IPS DF 19.7 (cell line): Measurements from ENCODE around the gene ATXN7L3.
"Not testable (repeated sequence)": the region's sequence is repeated elsewhere in the genome, so short reads cannot be mapped to it uniquely, and the experiment has no call there.

Experiments
- DNase-seq: peaks from one replicate; pipeline ENCODE4 v3.0.0-alpha.2; 2013; ENCODE audit warnings: low read depth, low spot score

The ATXN7L3 gene

DNA sequence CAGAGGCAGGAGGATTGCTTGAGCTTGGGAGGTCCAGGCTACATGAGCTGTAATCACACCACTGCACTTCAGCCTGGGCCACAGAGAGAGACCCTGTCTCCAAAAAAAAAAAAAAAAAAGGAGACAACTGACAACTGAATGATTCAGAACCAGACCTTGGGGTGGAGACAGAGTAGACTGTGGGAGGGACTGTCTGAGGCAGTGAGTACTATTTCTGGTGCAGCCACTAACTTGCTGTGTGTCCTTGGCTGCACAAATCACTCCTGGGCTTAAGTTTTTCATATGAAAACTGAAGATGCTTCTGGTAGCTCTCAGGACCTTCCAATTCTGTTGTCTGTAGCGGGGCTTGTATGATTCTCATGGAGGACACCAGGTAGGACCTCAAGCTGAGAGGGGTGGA is 23.4 kb downstream of the ATXN7L3 start:
- DNase-seq: no peak

DNA sequence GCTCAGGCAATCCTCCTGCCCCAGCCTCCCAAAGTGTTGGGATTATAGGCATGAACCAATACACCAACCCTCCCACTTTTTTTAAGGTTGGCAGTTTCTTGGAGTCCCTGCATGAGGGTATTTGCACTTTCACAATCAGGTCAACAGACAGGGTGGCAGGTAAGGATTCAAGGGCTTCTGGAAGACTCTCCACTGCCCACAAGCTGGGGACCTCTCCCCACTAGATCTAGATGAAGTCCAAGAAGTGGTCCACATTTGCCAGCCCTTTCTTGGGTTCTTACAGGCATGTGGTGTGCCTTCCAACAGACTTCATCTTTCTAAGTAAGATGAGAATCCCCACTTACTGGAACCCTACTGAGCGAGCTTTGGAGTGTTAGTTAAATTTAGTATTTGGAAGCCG is 25.3 kb downstream of the ATXN7L3 start:
- DNase-seq: no peak

DNA sequence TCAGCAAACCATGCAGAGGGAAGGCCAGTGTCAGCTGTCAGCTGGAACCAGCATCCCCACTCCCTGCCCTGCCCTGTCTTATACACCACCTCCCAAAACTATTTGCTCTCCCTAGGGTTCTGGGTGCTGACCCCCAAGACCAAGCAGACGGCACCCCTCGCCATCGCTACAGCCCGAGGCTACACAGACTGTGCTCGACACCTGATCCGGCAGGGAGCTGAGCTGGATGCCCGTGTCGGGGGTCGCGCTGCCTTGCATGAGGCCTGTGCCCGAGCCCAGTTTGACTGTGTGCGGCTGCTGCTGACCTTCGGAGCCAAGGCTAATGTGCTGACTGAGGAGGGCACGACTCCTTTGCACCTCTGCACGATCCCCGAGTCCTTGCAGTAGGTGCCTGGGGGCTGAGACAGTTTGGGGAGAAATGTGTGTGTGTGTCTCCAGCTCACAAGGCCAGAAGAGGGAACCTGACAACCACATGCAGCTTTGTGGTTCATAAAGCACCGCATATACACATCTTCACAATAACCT is 27.7 kb downstream of the ATXN7L3 start:
- no peak for DNase-seq

DNA sequence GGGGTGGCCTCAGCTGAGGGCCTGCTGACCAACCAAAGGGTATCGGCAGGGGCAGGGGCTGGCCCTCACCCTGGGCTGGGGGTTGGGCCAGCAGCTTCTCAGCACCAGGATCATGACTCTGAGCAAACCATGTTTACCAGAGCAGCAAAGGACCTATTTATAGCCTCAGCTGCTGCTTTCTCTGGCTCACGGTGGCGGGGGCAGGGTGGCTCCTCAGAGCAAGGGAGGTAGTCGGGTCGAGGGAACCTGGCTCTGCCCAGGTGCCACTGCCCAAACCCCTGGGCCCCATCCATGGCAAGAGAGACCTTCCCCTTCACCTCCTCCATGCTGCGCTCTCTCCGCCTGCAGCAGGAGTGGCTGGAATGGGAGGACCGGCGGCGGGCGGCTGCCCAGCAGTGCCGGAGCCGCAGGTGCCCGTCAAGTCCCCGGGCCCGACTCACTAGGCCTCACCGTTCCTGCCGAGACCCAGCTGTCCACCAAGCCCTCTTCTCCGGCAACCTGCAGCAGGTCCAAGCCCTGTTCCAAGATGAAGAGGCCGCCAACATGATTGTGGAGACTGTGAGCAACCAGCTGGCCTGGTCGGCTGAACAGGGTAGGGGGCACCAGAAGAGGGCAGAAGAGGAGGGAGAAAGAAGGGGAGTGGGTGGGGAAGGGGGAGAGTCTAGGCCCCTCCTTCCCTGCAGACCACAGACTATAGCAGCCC is 29.0 kb downstream of the ATXN7L3 start, which contains the start of gene ASB16:
Gene ASB16 (plus strand): TSS at position 206 of the 703 bp plus-strand sequence. CDS start 86 bp downstream, at position 292.
- DNase-seq: no peak

DNA sequence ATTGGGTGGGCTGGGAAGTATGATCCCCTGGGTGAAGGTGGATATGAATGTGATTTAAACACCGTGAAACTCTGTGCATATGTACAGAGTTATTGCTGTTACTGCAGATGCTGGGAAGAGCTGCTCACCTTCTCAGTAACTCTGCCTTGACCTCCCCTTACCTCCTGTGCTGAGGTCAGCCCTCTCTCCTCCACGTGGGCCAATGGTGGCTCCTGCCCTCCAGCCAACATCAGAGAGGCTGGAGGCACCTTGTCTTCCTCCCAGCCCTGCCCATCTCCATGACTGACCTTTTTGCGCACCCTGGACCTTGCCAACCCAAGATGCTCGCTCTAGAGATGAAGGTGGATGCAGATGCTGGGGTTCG is 29.6 kb downstream of the ATXN7L3 start:
- no peak for DNase-seq

DNA sequence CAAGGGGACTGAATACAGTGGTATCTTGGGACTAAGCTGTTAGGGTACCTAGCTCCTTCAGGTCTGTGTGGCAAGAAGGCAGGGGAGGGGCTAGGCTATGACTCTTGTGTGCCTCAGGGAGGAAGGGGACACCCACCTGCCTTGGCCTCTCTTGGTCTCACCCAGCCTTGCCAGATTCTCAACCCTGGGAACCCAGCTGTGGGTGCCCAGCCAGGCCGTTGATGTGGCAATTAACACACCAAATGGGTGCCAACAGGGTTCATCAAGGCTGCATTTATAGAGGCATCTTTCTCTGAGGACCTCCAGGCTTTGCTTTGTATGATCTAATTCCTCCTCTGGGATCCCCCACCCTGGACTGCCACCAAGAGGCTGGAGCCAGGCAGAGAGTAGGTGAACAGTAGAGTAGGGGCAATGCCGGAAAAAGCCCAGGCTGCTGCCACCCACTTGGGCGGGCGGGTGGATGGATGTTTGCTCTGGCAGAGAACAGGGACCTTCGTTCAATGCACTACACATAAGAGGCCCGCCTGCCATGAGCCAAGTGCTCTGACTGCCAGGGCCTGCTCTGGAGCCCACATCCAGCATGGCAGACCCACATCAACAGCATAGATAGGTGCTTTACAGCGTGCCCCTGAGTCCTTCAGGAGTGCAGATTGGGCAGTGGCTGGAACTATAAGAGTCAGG is 32.4 kb downstream of the ATXN7L3 start:
- DNase-seq: no peak

DNA sequence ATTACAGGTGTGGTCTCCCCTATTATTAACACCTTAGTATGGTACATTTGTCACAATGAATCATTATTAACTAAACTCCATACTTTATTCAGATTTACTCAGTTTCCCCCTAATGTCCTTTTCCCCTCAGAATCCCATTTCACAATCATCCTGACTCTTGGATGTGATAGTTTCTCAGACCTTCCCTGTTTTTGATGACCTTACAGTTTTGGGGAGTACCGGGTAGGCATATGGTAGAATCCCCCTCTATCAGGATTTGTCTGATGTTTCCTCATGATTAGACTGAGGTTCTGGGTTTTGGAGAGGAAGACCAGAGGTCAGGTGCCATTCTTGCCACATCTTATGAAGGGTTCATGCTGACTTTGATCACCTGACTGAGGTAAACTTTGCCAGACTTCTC is 35.2 kb downstream of the ATXN7L3 start:
- no peak for DNase-seq

DNA sequence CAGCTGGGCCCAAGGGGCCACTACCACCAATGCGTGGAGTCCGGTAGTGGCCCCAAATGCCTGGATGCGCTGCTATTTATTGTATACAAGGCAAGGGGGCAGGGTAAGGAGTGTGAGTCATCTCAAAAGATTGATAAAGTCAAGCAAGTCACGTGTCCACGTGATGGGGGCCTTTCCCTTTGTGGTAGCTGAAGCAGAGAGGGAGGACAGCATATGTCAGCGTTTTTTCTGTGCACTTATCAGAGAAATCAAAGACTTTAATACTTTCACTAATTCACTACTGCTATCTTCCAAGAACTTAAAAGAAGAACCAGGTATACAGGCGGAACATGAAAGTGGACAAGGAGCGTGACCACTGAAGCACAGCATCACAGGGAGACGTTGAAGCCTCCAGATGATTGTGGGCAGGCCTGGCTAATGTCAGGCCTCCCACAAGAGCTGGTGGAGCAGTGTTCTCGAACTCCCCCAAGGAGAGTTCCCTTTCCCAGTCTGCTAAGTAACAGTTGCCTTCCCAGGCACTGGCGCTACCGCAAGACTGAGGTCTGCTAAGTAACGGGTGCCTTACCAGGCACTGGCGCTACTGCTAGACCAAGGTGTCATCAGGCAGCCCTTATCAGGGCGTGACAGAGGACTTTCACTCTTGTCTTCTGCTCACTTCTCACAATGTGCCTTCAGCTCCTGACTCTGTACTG is 40.0 kb downstream of the ATXN7L3 start:
- DNase-seq: no peak

DNA sequence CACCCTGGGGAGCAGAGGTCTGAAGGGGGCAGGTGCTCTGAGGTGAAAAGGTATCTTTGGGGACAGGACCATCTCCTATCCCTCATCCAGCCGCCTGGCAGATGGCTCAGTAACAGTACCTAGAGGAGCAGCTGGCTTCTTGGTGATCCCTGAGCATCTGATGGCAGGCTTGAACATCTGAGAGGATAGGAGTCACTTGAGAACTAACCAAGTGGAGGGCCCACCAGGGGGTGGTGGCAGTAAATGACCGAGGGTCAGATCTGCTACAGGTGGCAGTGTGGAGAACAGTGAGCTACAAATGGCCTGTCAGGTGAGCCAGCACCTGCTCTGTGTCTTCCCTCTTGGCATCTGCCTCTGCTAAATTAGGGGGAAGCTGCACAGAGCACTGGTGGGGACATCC is 44.2 kb downstream of the ATXN7L3 start:
- no peak for DNase-seq

DNA sequence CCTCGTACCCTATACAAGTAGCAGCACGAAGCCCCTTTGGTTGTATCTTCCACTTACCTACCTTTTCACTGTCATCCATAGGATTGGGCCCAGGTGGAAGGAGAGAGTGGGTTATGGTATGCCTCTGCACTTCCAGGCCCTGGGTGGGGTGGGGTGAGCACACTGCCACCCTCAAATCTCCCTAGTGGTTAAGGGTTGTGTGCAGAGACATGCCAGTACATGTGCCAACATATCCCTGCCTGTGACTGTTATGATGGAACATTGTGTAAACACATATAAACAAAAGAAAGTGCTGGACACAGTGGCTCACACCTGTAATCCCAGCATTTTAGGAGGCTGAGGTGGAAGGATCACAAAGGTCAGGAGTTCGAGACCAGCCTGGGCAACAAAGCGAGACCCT is 46.8 kb downstream of the ATXN7L3 start:
- DNase-seq: no peak

DNA sequence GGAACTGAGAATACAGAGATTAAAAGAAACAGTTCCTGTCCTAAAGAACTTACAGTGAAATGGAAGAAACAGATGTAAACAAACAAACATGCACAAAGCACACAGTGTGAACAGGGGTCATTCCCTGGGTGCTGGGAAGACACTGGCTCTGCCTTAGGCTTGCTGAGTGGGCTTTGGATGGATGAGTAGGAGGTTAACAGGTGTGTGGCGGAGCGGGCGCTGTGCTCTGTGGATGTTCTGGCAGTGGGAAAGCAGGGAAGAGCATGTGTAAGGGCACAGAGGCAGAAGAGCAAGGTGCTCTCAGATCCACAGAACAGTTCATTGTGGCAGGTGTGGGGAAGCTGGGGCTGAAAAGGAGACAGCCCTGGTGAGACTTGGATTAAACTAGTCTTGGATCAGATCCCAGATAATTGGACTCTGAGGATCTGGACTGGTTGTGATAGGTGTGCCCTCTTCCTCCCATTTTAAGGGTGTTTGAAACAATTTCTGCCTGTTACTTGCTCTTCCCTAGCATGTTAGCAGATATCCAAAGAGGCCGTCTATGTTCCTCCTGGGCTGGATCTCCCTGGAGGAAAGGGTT is 49.8 kb downstream of the ATXN7L3 start:
- no peak for DNase-seq

DNA sequence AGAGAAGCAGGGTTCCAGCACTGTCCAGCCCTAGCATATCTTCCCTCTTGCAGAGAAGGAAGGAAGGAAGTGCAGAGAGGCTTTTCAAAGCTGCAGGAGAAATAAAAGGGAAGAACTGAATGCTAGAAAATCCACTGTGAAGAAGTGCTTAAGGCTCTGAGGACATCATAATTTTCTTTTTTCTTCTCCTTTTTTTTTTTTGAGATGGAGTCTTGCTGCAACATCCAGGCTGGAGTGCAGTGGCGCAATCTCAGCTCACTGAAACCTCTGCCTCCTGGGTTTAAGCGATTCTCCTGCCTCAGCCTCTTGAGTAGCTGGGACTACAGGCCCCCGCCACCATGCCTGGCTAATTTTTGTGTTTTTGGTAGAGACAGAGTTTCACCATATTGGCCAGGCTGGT is 50.6 kb downstream of the ATXN7L3 start:
- not testable (repeated sequence) for DNase-seq

DNA sequence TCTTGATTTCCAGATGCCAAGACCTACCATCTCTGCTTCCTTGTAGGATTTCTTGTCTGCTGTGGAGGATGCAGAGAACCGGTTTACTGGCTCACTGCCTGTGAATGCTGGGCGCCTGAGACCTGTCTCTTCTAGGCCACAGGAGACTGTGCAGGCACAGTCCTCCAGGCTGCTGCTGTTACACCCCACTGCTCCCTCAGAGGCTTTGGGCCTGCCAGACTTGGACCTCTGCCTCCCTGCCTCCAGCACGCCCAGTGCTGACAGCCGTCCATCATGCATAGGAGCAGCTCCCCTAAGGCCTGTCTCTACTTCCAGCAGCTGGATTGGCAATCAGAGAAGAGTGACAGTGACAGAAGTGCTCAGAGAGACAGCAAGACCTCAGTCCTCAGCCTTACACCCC is 51.9 kb downstream of the ATXN7L3 start:
- no peak for DNase-seq

DNA sequence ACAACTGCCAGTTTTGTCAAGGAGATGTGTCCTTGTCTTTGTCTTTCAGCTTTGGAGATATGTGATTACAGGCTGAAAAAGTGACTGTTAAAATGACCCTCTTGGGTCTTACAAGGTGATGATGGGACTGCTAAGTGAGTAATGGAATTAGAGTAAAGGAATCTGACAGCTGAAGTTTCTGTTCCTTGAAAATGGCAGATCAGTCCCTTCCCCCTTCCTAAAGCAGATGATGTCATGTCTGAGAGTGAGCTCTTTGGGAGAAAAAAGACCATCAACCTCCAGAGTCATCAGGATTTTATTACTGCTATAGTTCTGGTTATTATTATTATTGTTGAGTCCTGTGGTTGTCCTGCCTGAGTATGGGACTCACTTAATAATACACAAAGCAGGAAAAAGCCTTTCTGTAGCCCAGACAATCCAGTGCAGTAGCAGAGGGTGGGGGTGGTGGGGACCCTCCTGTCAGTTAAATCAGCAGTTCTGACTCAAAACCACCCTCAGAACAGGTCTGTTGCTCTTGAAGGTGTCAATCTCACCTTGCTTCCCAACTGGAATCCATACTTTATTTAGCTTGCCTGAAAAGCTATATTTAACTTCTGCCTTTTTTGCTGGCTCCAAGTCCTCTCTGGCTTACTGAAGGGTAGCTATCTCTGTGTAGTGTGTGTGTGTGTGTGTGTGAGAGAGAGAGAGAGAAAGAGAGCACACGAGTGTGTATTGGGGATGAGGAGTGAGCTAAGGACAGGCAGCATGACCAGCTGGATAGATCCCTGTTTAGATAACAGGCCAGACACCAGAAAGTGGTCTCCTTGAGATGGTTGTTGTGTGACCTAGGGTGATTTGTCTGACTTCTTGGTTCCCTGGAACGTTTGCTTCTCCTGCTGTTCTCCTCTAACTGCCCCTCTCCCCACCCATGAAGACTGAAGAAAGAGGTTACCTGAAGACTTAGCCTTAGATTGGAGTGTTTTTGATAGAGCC is 53.0 kb downstream of the ATXN7L3 start:
- no peak for DNase-seq

DNA sequence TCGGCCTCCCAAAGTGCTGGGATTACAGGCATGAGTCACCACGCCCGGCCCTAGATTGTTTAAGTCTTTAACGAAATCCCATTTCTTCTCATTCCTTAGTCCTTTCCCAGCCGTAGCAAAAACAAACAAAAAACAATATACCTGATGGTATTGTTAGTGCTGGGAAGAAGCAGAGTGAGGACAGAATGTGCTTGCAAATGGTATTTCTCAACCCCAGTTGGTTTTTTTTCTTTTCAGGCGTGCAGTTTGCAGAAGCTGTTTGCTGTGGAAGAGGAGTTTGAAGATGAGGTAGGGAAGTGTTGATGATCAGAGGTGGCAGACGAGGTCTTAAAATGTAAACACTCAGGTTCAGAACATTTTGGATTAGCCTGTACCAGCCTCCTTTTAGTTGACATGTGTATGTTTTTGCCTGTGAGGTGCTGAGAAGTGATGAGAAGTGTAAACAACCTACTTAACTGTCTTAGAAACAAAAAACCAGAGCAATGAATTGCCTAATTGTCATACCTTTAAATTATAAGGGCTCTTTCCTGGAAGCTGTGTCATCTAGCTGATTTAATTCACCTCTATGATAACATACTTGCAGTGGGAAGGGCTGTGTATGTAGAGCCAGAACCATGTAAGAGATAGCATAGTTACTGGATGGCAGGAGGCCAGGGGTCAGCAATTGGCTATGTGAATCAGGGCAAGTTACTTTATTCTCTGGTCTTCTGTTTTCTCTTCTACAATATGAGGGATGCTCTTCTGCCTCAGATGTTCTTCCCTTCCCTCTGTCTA is 54.5 kb downstream of the ATXN7L3 start:
- no peak for DNase-seq

DNA sequence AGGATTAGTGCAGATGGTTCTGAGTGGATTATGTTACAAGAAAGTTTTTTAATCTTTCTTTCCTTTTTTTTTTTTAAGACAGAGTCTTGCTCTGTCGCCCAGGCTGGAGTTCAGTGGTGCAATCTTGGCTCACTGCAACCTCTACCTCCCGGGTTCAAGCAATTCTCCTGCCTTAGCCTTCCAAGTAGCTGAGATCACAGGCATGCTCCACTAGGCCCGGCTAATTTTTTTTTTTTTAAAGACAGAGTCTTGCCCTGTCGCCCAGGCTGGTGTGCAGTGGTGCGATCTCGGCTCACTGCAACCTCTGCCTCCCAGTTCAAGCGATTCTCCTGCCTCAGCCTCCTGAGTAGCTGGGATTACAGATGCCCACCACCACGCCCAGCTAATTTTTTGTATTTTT is 55.8 kb downstream of the ATXN7L3 start:
- not testable (repeated sequence) for DNase-seq
